ENCODE measurements around the gene LUM.

LUM gene

DNA sequence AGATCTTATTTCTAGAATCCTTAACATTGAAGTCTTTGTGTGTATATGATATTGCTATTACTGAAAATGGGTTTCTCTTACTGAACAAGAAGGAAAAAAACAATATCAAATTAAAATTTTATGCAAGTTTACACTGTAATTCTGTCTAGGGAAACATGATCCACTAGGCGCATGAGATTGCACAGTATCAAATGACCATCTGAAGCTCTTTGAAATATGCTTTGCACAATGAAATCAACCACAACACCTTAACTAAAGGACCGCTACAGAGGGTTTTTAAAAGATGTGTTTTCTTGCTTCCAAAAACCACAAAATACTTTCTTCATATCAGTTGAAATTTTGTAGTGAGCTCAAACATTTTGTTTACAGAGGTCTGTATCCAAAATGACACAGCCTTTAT is 38.4 kb downstream of the LUM start:
- no peak for DNase-seq

DNA sequence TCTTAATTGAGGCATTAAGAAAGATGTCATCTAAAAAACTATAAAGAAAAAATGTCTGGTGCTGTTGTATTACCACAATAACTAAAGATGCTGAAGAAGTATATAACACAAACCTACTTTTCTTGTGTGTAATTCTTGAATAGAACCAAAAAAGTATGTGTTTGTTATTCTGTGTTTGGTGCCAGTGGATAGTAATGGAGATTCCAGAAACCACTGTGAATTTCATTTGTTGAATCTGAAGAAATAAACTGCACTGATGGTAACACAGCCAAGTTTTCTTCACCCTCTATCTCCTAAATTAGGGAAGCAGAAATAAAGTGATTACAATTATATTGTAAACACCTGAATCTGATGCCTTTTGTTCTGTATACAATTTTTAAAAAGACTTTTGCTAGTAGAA is 40.4 kb downstream of the LUM start:
- DNase-seq, result no peak

DNA sequence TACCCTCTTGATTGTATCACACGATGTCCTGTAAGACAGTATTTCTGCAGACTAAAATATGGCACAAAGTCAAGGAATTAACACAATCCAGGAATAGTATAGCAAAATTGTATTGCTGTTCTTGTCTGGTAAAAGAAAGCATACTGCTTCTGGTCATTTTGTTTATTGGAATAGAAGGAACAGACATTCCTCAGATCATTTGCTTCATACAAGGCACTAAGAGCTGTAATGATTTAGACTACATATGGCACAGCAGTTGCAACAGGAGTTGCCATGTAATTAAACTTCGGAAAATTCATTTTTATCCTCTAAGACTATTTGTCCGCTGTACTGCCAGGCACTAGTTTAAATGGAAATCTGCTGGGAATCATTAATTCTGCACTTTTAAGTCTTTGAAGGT is 45.9 kb downstream of the LUM start:
- DNase-seq, result no peak

DNA sequence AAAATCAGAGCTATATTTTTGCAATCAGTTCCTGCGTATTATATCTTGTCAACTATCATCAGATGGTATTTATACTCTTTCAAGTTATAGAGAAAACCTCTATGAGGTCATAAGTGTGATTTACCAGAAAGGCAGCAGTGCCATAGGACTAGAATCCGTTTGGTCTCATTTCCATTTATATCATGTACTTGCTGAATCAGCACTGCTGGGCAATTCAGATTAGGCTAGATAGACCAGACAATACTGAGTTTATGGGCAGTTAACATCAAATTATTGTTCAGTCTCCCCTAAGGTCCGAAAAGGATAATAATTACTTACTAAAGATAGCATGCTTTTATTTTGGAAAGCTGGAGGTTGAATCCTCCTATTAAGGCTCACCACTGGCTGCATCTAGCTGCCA is 46.7 kb downstream of the LUM start:
- no peak for DNase-seq

DNA sequence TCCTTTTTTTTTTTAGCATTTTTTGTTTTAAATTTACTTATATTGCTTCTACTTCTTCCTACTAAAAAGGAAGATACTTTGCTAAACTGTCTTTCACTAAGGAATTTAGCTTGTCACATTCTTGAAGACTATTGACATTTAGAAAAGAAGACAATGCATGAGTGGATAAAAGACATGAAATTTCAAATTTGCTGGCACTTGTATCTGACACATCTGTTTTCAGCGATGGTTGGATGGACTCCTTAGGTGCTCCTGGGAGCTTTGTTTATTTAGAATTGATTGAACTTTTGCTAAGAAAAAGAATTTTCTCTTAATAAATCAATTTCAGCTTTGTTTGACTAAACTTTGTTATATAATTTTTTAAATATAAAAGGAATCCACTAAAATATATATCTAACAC is 50.2 kb downstream of the LUM start:
- DNase-seq, result no peak

DNA sequence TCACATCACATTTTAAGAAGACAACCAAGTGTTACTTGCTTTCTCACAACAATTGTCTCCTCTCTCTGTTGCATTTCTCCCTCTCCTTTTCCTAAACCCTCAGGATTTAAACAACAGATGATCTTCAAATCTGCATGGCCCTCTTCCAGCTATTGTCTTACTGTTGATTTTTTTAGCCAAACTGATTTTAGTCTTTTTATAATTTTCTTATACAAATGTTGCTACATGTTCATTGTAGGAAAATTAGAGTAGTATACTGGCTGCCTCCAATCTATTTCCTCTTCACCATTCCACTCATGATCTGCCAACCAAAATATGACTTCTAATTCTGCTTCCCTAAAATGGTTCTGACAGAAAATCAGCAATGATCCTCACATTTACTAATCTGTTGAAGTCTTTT is 52.1 kb downstream of the LUM start:
- no peak for DNase-seq

- no peak for DNase-seq
Observed at GRCh38 chr12:91058786-91059185, 52.5 kb downstream of the LUM start.

DNA sequence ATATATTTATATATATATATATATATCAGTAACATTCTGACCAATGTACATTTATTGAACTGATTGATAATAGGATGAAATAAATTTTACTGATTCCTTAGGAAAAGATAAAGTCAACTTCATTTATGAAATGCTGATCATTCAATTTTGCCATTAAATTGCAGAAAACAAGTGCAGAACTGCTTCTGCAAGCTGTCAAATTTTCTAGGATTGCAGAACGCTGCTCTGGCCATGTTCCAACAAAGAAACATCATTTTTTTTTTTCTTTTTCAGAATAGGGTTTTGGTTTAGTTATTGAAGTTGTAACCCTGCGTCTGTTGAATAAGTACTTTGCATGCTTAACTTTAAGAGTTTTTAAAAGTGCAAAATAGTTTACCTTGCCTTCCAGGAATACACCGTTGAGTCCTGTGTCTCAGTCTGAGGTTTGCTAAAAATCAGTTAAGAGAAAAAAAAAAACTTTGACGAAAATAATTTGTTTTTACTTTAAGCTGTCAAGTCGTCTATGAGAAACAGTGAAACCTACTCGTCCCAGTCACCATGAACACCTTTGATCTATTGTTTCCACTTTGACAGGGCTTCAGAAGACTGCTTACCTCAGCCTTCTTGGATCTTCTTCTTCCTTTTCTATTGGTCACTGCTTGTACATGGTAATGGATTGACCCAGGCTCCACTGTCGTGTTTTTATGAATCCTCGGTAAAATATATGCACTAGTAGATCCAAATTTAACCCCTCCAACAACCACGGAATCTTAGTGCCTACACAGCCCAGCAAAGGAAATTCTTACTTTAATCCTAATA is 53.7 kb downstream of the LUM start, which contains the start of gene KERA:
Gene KERA, minus strand, starts transcription at position 657 of the 798 bp plus-strand sequence. CDS start 1,743 bp downstream, outside the sequence.
- DNase-seq, result no peak

- DNase-seq, result no peak
Observed at GRCh38 chr12:91056488-91056887, 54.8 kb downstream of the LUM start.

DNA sequence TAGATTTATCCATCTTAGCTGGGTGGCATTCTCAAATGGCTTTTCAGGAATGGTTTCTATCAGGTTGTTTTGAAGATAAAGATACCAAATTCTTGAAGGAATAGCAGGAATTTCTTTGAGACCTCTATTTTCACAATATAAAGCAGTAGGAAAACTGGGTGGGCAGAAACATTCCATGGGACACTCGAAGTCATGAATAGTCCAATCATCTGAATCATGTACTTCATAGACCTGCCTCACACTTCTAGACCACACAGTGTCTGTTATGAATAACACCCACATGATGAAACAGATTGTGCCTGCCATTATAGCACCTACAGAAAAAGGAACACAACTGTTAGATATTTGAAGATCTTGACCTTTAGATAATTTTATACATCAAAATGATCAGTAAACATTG is 55.3 kb downstream of the LUM start:
- DNase-seq, result no peak

- no peak for DNase-seq
Observed at GRCh38 chr12:91053951-91054715, 57.2 kb downstream of the LUM start.

Data from cerebellar nuclear complex (tissue), 1 donor.